ENCODE data around the gene RAP1B.
A peak's percentile ranks its signal among the peaks of the same experiment; 100 is the strongest.

Gene RAP1B

GRCh38 chr12:68610370-68611093 is at the start of gene RAP1B:
Gene RAP1B (plus strand): TSS chr12:68610899. CDS start chr12:68648725, 37,826 bp downstream.
- peak; percentile 50 for DNase-seq

GRCh38 chr12:68561830-68562229 is 48.9 kb upstream of the RAP1B start:
- DNase-seq = no peak

- no peak for DNase-seq
Measured at GRCh38 chr12:68564166-68564565, 46.5 kb upstream of the RAP1B start.

GRCh38 chr12:68565391-68565903 is 45.3 kb upstream of the RAP1B start:
- no peak for DNase-seq

- DNase-seq = no peak
Measured at GRCh38 chr12:68568922-68569569, 41.7 kb upstream of the RAP1B start.

- DNase-seq = no peak
Measured at GRCh38 chr12:68572661-68573060, 38.0 kb upstream of the RAP1B start.

- DNase-seq = no peak
Measured at GRCh38 chr12:68573406-68573805, 37.3 kb upstream of the RAP1B start.

GRCh38 chr12:68577949-68578348 is 32.8 kb upstream of the RAP1B start:
- no peak for DNase-seq

GRCh38 chr12:68578765-68579164 is 31.9 kb upstream of the RAP1B start:
- no peak for DNase-seq

GRCh38 chr12:68579254-68579653 is 31.4 kb upstream of the RAP1B start:
- DNase-seq = no peak

GRCh38 chr12:68580911-68581310 is 29.8 kb upstream of the RAP1B start:
- no peak for DNase-seq

GRCh38 chr12:68581926-68582325 is 28.8 kb upstream of the RAP1B start:
- DNase-seq = no peak

- DNase-seq = no peak
Measured at GRCh38 chr12:68585966-68586365, 24.7 kb upstream of the RAP1B start.

- no peak for DNase-seq
Measured at GRCh38 chr12:68587448-68587873, 23.2 kb upstream of the RAP1B start.

- no peak for DNase-seq
Measured at GRCh38 chr12:68589194-68589593, 21.5 kb upstream of the RAP1B start.

- DNase-seq = no peak
Measured at GRCh38 chr12:68591734-68592418, 18.8 kb upstream of the RAP1B start.

GRCh38 chr12:68595241-68595640 is 15.5 kb upstream of the RAP1B start:
- DNase-seq = no peak

- no peak for DNase-seq
Measured at GRCh38 chr12:68601767-68602166, 8.9 kb upstream of the RAP1B start.

- DNase-seq = no peak
Measured at GRCh38 chr12:68602720-68603119, 8.0 kb upstream of the RAP1B start.

GRCh38 chr12:68608191-68608590 is 2.5 kb upstream of the RAP1B start:
- DNase-seq = no peak

GRCh38 chr12:68609998-68610369 is 715 bp upstream of the RAP1B start:
- DNase-seq = no peak

- DNase-seq = no peak
Measured at GRCh38 chr12:68611094-68611805, 551 bp downstream of the RAP1B start.

GRCh38 chr12:68611806-68612160 is 1.1 kb downstream of the RAP1B start:
- DNase-seq = no peak
